Measurements from ENCODE around the gene MELK.

- TF ChIP-seq CTCF (IDR thresholded peaks at IDR 0.05; ENCODE audit: low read depth, low read length, poor library complexity, severe bottlenecking) (no peak), EZH2phosphoT487 (IDR thresholded peaks at IDR 0.05; ENCODE audit: borderline replicate concordance, low read length) (no peak)
Observed at GRCh38 chr9:36637491-36638270, 65.0 kb downstream of the MELK start.

Measured in DOHH2 (cell line).